NCI-H524 treated with DMSO at 0.1 percent for 48 hours (cell line): ENCODE results near the gene ABRACL.
"Not testable (repeated sequence)": the region's sequence is repeated elsewhere in the genome, so short reads cannot be mapped to it uniquely, and the experiment has no call there.

Experiments used
- DNase-seq: peaks from one replicate; lab custom pipeline; 2025; lab: John Stamatoyannopoulos, UW

The ABRACL gene

DNA sequence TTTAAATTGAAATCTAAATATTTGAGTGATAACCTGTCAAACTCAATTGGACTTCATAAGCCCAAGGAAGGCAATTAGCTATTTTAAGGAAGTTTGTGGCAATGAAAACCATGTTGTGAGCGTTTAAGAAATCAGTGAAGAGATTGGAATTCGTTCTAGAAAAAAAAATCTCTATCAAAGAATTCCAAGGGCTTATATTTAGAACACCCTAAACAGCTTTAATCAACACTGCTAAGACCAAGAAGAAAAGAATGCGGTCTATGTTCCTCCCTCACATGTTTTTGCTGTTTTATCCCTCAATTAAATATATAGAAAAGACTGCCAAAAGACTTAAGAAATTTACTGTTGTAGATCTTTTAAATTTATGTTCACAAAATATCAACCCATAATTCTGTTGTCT is 16.6 kb upstream of the ABRACL start:
- no peak for DNase-seq

DNA sequence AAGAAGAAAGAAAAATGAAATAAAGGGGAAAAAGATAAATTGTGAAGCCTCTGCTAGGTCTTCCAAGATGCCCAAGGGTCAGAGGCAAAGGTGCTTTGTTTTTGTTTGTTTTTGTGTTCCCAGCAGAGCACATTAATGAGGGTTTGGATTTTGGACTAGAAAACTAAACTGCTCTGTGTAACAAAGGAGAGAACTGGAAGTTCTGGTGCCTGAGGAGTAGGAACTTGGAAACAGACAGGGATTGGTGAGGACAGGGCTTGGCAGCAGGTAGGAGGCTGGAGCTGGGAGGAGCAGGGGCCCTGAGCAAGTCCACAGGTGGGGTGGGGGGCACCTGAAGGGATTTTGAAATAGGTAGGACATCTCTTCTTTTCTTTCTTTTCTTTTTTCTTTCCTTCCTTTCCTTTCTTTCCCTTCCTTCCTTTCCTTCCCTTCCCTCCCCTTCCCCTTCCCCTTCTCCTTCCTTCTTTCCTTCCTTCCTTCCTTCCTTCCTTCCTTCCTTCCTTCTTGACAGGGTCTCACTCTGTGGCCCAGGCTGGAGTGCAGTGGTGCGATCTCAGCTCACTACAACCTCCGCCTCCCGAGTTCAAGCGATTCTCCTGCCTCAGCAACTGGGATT is 15.3 kb upstream of the ABRACL start:
- DNase-seq: no peak

DNA sequence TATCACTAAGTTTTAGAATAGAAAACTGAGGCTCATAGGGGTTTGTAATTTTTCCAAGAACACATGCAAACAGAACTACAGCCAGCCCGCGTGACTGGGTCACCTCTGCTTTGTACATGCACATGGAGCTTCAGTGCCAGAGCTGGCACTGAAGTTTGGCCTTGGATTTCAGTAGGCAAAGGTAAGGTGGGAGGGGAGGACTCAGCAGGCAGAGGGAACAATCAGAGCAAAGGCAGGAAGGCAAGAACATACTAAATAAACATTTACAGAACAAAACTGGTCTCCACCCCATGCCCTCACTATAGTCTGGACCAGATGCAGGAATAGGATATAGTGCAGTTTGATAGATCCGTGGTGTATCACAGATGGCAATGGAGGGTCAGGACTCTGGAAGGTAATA is 13.6 kb upstream of the ABRACL start:
- no peak for DNase-seq

DNA sequence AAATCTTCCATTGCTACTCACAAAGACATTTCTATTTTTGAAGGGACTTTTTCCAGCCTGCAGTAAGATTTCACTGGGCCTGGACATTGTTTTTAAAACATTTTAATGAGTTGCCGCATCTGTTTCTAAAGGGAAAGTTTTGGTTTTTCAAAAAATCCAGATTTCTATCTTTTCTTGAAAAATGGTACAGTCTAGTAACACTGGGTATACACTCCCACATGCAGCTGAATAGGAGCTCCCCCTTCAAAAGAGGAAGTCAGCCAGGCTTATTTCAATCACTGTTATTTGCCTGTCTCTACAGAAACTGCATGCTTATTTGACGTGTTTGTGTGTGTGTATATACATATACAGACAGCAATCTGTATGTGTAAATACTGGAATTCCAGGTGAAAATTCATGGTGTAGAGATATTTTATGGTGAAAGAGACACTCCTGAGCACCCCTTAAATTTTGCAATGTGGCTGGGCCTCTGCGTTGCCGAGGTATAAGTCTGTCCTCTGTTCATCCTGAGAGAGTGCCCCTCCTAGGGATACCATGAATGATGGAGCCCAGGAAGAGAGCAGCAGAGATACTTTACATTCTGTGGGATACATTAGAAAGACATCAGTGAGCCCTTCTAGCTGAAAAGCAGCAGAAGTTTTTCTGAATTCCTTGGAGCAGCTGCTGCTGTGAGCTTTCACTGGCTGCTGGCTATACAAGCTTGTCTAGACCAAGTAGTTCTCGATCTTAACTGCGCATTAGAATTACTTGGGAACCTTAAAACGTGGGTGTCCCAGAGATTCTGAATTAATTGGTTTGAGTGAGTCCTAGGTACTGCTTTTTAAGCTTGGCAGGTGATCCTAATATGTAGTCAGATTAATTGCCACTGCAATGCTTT is 12.0 kb upstream of the ABRACL start:
- no peak for DNase-seq

DNA sequence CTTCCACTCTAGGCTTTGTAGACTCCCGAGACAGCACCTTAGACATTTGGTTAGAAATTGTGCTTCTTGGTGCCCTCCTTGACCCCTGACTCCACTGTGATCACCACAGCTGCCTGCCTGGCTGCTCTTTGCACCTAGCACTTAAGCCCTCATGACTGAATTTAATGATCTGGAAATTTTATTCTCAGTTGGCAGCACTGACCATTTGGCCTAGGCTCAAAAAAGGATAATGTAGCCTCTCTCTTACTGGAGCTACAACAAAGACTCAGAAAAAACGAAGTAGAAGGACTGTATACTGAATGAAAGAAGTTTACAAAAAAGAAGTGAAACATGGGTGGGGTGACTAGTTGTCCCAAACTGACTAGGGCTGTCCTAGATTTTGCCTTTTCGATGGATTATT is 11.3 kb upstream of the ABRACL start:
- DNase-seq: no peak

DNA sequence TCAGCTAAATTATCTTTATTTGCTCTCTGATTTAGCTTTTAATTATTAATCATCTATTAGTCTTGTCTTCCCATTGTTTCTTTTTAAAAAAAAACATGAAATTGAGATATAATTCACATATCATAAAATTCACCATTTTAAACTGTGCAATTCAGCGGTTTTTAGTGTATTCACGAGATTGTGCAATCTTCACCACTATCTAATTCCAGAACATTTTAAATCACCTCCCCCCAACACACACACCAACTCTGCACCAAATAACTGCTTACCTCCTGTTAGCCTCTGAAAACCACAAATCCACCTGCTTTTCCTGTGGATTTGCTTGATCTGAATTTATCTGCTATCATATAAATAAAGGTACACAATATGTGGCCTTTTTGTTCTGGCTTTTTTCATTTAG is 8.8 kb upstream of the ABRACL start:
- DNase-seq: no peak

DNA sequence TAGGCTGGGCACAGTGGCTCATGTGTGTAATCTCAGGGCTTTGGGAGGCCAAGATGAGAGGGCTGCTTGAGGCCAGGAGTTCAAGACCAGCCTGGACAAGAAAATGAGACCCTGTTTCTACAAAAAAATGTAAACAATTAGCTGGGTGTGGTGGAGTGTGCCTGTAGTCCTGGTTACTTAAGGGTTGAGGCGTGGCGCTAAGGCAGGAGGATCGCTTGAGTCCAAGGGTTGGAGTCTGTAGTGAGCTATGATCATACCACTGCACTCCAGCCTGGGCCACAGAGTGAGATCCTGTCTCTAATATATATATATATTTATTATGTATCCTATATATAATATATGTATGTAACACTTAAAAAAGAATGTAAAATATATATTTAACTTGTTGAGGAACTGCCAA is 7.9 kb upstream of the ABRACL start:
- no peak for DNase-seq

DNA sequence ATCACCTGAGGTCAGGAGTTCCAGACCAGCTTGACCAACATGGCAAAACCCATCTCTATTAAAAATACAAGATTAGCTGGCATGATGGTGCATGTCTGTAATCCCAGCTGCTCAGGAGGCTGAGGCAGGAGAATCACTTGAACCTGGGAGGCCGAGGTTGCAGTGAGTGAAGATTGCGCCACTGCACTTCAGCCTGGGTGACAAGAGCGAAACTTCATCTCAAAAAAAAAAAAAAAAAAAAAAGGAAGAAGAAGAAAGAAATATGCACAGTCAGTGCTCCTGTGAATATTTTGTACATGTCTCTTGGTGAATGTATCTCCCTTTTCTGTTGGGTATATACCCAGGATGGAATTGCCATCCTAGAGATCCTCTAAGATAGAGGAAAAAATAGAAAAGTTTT is 3.1 kb upstream of the ABRACL start:
- not testable (repeated sequence) for DNase-seq

DNA sequence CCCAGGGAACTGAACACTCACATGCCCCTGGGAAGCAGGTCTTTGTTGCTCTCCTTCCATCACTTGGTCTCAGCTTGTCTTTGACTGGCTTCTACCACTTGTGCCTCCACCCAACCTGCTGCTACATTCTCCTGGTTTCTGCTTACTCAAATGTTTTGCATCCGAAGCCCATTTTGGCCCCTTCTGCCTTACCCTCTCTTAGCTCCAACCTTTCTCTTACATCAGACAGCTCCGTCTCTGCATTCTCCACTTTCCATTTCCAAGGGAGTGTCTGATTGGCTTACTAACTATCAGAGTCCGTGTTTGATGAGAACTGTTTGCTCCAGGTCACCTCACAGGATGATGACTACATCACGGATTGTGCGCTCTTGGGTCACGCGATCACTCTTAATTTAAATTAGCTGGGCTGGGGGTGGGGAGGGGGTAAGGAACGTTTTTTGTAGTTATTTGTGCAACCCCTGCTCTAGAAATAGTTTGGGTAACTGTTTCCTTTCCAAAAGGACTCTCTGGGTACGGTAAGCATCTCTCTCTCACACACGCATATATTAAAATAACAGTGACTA is 844 bp upstream of the ABRACL start:
- no peak for DNase-seq

DNA sequence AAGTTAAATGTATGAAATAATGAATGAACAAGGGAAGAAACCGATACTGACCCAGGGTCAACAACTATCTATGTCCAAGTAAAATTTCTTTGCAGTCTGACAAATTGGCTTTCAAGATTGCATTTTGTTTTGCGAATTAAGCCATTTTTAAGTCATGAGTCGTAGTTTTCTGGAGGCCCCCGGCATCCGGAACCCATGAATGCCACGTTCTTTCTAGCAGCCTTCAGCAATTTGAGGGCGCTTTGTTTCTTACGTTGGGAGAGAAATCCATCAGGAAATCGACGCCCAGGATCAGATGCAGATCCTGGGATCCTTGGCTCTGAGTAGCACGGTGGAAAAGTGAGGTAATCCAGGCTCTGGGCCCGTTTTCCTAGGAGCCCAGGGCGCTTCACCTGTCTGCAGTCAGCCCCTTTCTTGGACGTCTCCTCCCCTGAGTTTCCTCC is 309 bp upstream of the ABRACL start:
- DNase-seq: no peak

DNA sequence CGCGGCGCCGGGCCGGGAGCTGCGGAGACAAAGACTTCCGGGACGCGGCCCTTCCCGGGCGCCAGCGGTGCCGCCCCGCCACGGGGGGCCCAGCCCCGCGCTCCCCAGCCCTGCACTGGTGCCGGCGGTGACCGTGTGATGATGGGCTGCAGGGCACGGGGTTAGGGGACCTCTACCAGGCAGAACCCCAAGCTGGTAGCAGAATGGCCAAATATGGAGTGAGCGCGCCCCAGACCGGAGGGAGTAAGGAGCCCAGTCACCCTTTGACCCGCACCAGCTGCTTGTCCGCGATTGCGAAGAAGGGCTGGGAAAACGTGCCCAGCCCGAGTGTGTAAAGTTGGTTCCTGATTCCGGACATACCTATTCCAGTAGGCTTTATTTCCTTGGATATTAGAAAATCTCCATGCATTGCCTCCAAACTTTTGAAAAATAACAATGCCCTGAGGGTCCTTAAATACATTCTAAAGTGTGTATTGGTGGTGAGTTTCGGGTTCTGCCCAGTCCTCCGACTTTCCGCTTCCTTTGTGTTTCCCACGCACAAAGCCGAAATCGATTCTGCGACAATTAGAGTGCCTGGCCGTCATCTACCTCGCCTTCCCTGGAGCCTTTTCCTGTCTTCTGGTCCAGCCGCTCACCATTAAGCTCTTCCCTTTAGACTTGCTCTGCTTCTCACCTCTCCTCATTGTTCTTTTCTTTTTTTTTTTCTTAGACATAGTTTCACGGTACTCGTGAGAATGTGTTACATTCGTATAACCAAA is 1.1 kb downstream of the ABRACL start:
- no peak for DNase-seq

DNA sequence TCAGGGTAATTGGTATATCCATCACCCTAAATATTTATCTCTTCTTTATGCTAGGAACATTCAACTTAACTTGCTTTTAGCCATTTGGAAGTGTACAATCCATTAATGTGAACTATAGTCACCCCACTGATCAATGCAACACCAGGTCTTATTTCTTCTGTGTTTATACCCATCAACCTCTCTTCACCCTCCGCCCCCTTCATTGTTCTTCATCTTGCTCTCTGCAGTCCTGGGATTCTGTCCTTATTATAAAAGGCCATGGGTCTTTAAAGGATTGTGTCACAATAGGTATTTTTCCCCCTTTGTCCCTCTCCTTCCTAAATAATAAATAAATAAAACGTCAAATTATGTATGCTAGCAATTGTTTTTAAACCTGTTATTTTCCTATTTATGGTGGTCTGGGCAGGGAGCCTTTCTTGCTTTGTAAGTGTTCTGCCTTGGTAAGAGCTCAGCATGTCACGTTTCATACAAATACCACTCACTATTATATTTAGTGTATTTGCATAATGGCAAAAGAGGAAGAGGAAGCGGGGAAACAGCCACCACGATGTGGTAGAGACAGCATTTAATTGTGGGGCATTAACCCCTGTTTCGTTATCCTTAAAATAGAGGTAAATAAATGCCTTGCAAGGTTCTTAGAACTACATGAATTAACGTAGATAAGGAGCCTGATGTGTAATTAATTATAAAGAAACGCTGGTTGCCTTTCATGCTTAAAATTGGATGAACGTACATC is 1.9 kb downstream of the ABRACL start:
- DNase-seq: no peak

DNA sequence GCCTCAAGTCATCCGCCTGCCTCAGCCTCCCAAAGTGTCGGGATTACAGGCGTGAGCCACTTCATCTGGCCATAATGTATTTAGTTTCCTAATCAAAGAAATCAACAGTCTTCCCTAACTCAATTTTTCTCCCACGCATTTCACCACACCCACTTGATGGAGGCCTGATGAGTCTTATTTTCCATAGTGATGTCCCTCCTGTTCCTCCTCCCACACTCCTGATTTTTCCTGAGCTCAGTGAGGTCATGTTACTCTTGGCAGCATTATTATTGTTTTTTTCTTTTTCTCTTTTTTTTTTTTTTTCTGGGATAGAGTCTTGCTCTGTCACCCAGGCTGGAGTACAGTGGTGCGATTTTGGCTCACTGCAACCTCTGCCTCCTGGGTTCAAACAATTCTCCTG is 8.9 kb downstream of the ABRACL start:
- DNase-seq: no peak

DNA sequence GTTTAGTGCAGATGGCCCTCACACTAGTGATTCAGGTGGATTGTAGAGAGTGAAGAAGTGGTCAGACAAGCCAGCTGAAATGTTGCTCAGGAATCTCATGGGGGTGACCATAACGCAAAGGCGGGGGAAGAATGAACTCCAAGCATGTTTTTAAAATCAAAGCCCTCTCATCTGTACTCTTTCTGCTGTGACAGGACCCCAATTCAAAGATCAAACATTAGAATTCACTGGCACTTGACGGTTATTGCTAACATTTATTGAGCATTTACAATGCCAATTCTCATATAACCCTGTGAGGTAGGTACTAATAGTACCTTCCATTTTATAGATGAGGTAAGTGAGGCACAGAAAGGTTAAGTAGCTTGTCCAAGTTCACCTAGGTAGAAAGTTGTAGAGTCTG is 15.7 kb downstream of the ABRACL start:
- DNase-seq: no peak

DNA sequence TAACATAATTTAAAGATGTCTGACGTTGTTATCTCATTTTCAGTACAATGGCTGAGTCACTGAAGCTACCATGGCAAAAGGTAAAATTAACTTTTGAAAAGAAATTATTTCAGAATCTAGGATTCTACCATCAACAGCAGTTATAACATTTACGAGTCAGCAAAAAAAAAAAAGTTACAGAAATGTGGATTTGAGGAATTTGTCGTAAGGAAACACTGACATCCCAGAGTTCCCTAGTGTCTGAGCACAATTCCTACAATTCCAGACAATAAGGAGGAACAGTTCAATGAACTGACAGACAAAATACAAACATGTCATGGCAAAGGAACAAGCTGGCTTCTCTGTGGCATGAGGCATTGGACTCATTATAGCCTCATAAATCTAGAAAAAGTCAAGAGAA is 19.1 kb downstream of the ABRACL start:
- no peak for DNase-seq

DNA sequence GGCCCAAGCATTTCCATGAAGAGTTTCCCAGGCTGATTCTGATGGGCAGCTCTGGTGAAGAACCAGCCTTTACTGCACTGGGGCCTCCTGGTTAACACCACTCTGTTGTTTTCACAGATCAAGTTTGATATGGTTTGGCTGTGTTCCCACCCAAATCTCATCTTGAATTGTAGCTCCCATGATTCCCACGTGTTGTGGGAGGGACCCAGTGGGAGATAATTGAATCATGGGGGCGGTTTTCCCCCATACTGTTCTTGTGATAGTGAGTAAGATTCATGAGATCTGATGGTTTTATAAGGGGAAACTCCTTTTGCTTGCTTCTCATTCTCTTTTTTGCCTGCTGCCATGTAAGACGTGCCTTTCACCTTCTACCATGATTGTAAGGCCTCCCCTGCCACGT is 20.4 kb downstream of the ABRACL start:
- not testable (repeated sequence) for DNase-seq

DNA sequence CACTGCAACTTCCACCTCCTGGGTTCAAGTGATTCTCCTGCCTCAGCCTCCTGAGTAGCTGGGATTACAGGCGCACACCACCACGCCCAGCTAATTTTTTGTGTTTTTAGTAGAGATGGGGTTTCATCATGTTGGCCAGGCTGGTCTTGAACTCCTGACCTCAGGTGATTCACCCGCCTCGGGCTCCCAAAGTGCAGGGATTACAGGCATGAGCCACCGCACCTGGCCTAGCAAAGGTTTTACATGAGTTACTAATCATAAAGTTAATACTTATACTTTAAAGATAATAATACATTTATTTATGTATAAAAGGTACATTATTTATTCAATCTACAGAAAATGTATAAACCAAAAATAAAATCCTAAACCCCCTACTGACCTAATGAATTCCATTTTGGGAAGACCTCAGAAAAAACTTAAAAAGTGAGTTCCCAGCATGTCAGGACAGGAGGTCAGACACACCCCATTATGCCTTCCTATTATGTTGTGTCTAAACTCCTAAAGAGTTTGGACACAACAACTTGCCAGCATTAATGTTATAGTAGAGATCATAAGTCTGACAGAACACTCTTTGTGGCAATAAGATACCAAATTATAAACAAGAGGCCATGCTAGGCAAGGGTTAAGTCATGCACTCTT is 21.7 kb downstream of the ABRACL start:
- not testable (repeated sequence) for DNase-seq

DNA sequence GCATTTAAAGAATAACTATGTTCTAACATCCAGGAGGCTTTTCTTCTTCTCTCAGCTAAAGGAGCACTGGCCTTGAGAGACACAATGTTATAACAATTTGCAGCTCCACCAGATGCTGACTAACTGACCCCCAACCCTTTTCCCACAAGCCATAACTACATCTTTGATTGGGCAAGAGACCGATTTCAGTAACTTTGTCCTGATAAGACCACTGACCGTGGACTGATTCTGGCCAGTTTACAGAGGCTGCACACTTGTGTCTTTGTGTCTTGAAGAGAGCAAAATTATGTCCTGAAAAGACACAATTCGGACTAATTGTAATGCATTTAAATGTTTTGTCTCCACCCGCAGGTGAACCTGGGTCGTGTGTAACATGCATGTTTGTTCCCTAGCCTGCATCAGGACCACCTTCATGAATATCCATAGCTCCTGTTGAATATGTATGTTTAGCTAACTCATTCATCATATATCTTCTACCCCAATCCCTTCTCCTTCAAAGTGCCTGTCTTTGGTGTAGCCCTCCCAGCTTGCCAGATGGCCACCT is 22.3 kb downstream of the ABRACL start:
- DNase-seq: no peak

DNA sequence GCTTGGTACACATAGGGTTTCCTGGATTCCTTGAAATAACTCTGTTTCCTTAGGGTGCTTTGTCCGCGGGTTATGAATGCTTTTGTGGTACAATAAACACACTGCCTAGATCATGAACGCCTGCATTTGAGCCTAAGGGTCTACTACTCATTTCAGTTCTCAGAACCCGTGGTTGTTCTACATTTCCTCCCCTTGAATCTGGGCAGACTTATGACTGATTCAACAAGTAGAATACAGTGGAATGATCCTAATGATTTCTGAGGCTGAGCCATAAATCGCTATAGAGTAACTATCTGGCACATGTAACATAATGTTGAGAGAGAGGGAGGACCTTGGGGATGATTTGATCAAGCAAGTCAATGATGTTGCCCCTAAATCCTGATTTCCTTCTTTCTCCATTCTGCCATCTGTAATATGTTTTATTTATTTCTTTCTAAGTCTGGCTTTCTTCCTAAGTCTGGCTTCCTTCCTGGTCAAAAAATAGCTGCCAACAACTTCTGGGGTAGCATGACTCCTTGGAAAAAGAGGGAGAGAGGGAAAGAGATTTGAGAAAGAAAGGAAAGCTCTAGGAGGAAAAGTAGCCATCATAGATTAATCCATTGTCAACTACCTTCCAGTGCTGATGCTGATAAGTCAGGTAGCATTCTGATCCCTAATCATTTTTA is 23.0 kb downstream of the ABRACL start:
- DNase-seq: no peak

DNA sequence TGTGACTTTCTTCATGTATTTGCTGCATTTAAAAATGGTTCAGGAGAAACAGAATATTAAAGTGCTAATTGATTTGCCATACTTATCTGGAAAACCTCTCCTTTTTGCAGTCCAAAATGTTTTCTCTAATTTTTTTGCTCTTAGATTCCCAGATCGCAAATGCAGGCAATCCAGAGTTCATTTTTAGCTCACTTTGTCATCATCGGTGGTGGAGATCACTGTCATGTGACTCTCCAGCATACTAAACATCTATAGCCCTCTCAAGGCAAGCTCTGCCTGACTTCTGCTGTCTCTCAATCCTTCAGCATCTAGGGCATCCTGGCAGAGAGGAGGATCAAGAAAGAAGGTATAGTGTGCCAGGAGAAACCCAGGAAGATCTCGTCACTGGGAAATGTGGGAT is 24.8 kb downstream of the ABRACL start:
- no peak for DNase-seq

DNA sequence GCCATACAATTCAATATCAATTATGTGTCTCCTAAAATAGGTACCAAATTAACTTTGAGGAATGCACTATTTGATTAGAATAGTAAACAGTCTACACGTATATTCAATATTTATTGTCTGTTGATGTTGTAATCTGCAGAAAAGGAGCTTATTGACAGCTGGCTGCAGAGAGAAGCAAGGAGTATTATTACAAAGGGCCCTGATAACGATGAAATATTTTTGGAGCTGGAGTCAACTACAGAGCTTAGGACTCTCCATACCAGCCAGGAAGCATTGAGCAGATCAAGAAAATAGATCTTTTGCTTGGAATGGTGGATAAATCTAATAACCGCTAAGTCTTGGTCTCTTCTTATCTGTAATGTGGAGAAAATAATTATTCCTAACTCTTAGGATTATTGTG is 25.5 kb downstream of the ABRACL start:
- no peak for DNase-seq
